Camera-type eye (tissue), 1 donor: ENCODE results near the gene FZD4. TPM values are rescaled to one million over a fixed set of nuclear protein-coding genes. Genes with fewer than 3 reads are reported as not detected.

Experiments
- total RNA-seq: library from RNA; depleted of rRNA; stranded (reverse); fragments of >200 nt; gene quantifications from one replicate; pipeline ENCODE4 v1.2.3, GENCODE V29; 2014

Gene FZD4
- 35.6 TPM for total RNA-seq

GRCh38 chr11:86955361-86956120 is at the start of gene FZD4:
TSS of gene FZD4 (minus strand) at chr11:86955395. CDS start at chr11:86955085, 310 bp downstream.

Other genes with a start within 250 kb of the FZD4 start
- gene PRSS23, start 154.9 kb downstream of the FZD4 start, total RNA-seq = 51.3 TPM
- gene TMEM135, start 82.5 kb upstream of the FZD4 start, total RNA-seq = 41.7 TPM